IPS-11a (cell line): ENCODE measurements around the gene USO1.
A peak's percentile ranks its signal among the peaks of the same experiment; 100 is the strongest.
"Not testable (repeated sequence)": the region's sequence is repeated elsewhere in the genome, so short reads cannot be mapped to it uniquely, and the experiment has no call there.

Experiments
- H3K4me3 ChIP-seq: one replicate; pipeline ENCODE4 v1.5.1; 2013; ENCODE audit warnings: low read depth, low read length, control low read depth

Gene USO1

GRCh38 chr4:75710246-75710645 is 14.1 kb upstream of the USO1 start:
- H3K4me3 ChIP-seq = no peak overlapping the region

GRCh38 chr4:75714011-75714410 is 10.4 kb upstream of the USO1 start:
- H3K4me3 ChIP-seq = no peak overlapping the region

DNA sequence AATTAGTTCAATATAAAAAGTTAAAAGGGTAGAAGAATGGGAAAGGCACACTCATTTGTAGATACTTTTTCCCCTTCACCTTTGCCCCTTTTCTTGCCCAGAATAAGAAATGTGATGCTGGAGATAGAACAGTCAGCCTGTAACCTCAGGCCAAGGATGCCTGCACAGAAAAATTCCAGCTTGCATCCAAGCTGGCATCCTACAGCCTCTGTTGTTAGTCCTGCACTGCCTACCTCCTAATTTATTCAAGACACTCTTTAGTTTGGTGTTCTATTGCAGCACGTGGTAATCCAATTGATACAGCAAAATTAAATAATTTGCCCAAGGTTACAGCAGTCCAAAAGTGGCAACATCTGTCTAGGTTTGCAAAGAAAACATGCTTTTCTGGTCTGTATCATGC is 9.7 kb upstream of the USO1 start:
- no peak overlapping the region for H3K4me3 ChIP-seq

GRCh38 chr4:75715105-75715799 is 9.1 kb upstream of the USO1 start:
- no peak overlapping the region for H3K4me3 ChIP-seq

DNA sequence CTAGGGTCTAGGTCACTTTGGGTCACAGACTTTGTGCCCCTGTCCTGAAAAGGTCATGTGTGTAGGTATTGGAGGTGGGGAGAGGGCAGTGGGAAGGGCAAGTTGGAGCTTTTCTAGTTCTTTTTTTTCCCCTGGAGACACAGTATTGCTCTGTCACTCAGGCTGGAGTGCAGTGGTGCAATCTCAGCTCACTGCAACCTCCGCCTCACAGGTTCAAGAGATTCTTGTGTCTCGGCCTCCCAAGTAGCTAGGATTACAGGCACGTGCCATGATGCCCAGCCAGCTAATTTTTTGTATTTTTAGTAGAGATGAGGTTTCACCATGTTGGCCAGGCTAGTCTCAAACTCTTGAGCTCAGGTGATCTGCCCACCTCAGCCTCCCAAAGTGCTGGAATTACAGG is 8.3 kb upstream of the USO1 start:
- H3K4me3 ChIP-seq = not testable (repeated sequence)

- H3K4me3 ChIP-seq = no peak overlapping the region
Observed at GRCh38 chr4:75717408-75717807, 7.0 kb upstream of the USO1 start.

- H3K4me3 ChIP-seq = no peak overlapping the region
Observed at GRCh38 chr4:75718529-75718928, 5.8 kb upstream of the USO1 start.

- peak overlapping the region; percentile 93 for H3K4me3 ChIP-seq
Observed at GRCh38 chr4:75722417-75722816, 2.0 kb upstream of the USO1 start.

DNA sequence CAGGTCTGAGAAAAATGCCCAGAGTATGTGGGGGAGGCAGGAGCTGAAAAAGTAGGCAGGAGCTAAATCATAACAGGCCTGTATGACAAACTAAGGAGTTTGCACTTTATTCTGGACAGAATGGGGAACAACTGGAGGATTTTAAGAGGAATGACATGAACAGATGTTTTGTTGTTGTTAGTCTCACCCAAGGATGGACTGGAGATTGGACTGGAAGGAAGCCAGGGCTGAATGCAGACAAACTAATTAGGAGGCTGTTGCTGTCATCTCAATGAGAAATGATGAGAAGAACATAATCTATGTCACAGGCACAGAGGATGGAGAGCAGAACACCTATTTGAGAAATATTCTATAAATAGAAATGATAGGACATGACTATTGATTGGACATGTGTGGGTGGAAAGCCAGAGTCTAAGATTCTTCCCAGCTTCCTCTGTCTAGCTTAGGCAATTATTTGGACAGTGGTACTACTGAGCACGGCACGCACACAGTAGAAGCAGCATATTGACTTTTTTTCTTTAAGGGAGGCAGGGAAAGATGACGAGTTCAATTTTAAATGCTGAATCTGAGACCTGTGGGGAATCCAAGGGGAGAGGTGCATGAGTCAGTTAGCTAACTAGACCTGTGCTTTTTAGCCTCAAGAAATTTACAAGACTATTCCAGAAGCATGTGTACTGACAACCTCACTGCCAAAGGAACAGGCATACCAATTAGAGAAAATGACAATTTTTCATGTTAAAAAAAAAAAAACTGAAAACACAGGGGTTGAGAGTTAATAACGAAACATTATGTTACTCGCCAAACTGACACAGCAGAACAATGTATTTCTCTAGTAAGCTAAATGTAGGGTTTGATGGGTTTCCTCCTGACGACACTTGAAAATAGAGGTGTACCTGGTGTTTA is 963 bp upstream of the USO1 start:
- peak overlapping the region; percentile 93 for H3K4me3 ChIP-seq

DNA sequence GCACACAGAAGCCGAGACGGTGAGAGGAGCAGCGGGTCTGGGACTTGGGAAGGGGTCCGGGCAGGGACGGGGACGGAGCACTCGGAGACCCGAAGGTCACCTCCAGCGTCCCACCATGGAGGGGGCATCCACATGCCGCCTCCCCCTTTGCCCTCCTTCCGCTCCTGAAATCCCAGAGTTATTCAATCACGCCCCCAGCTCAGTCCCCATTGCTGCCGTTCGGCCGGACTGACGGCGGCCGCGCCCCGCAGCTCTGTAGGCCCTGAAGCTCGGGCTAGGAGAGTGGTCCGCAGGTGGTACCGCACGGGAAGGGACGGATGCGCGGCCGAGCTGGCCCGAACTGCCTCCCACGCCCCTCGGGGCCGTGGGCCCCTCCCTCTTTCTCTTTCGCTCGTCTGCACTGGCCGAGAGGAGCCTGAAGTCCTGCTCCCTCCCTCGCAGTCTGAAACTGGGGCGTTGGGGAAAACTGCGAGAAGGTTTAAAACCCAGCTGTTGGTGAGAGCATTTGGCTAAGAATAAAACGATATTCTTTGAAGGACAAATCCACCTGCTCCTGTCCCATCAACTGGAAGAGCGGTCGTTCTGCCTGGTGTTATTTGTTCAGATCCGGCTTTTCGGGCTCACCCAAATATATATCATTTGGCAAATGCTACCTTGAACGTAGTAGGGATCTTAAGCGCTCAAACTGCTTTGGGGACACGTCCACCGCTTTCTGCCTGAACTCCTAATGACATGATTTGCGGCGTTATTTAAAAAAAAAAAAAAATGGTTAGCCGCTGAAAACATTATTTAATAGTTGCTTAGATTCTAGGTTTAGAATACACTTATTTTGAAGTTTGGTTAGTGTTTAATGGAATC is 719 bp downstream of the USO1 start:
- peak overlapping the region; percentile 93 for H3K4me3 ChIP-seq

DNA sequence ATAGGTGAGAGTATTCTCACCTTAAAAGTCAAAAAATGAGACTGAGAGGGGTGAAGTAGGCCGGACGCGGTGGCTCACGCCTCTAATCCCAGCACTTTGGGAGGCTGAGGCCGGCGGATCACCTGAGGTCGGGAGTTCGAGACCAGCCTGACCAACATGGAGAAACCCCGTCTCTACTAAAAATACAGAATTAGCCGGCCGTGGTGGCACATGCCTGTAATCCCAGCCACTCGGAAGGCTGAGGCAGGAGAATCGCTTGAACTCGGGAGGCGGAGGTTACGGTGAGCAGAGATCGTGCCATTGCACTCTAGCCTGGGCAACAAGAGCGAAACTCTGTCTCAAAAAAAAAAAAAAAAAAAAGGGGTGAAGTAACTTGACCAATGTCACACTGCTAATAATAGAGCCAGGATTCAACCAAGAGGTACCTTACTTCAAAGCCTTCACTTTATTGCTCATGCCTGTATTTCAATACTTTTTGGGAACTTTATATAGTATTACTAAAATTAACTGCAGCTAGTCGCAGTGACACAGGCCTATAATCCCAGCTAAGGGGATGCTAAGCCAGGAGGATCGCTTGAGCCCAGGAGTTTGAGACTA is 1.7 kb downstream of the USO1 start:
- H3K4me3 ChIP-seq = peak overlapping the region; percentile 93

GRCh38 chr4:75726577-75726976 is 2.2 kb downstream of the USO1 start:
- no peak overlapping the region for H3K4me3 ChIP-seq

DNA sequence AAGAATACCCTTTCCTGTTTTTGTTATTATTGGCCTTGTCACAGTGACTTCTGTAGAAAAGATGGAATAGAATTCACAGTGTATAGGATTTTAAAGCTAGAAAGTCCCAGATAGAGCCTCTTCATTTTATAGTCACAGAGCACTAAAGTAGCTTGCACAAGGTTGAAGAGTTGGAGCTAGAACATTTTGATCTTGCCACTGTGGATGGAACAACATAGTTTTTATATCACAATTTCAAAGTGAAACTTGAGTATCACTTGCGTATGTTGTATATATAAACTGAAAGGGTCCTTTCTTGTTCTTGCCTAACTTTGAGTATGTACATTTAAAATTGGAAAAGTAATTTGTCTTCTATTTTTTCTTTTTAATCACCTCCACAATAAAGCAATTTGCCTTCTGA is 2.7 kb downstream of the USO1 start:
- H3K4me3 ChIP-seq = no peak overlapping the region

- no peak overlapping the region for H3K4me3 ChIP-seq
Observed at GRCh38 chr4:75729836-75730235, 5.5 kb downstream of the USO1 start.

DNA sequence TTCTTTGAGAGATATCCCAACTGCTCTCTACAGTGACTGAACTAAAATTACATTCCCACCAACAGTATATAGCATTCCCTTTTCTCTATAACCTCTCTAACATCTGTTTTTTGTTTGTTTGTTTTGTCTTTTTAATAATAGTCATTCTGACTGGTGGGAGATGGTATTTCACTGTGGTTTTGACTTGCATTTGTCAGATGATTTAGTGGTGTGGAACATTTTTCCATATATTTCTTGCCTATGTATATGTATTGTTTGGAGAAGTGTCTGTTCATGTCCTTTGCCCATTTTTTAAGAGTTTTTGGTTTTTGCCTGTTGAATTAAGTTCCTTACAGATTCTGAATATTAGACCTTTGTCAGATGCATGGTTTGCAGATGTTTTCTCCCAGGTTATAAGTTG is 9.0 kb downstream of the USO1 start:
- H3K4me3 ChIP-seq = no peak overlapping the region

DNA sequence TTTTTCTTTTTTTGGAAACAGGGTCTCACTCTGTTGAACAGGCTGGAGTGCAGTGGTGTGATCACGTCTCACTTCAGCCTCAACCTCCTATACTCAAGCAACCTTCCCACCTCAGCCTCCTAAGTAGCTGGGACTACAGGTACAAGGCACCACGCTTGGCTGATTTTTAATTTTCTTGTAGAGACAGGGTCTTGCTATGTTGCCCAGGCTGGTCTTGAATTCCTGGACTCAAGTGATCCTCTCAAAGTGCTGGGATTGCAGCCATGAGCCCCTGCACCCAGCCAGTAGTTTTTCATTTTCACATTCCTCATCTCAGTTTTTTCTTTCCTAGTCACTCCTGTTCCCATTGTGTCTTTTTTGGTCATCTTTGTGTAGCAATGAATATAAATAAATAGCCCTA is 11.1 kb downstream of the USO1 start:
- H3K4me3 ChIP-seq = no peak overlapping the region

DNA sequence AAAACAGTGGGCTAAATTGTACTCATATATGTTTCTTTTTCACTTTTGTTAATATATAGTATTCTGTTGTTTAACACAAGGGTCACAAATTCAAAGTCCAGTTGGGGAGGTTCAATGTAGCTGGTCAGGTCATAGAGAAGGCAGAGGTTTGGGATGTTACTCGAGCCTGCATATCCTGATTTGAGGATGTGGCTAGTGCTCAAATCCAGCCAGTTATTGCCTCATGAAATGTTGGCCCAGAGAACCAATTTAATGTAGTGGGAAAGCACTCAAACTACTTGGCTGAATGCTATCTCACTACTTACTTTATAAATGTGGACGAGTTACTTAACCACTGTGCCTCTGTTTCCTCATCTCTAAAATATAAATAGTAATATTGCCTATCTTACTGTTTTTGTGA is 12.5 kb downstream of the USO1 start:
- no peak overlapping the region for H3K4me3 ChIP-seq

GRCh38 chr4:75737398-75737797 is 13.0 kb downstream of the USO1 start:
- H3K4me3 ChIP-seq = no peak overlapping the region

GRCh38 chr4:75741027-75741426 is 16.6 kb downstream of the USO1 start:
- no peak overlapping the region for H3K4me3 ChIP-seq

GRCh38 chr4:75742451-75742850 is 18.1 kb downstream of the USO1 start:
- no peak overlapping the region for H3K4me3 ChIP-seq

- H3K4me3 ChIP-seq = no peak overlapping the region
Observed at GRCh38 chr4:75745161-75745560, 20.8 kb downstream of the USO1 start.
